ENCODE results near the gene BMPER.

Gene BMPER

GRCh38 chr7:34104115-34104514 lies 198.8 kb downstream of the BMPER start:
- no peak for DNase-seq

GRCh38 chr7:34104992-34105391 lies 199.7 kb downstream of the BMPER start:
- DNase-seq, result no peak

- DNase-seq, result no peak
These were observed 201.9 kb downstream of the BMPER start for GRCh38 chr7:34107276-34107675.

- DNase-seq, result no peak
These were observed 202.8 kb downstream of the BMPER start for GRCh38 chr7:34108165-34108564.

- no peak for DNase-seq
These were observed 204.8 kb downstream of the BMPER start for GRCh38 chr7:34109936-34110780.

- DNase-seq, result no peak
These were observed 205.7 kb downstream of the BMPER start for GRCh38 chr7:34111031-34111430.

- DNase-seq, result no peak
These were observed 210.2 kb downstream of the BMPER start for GRCh38 chr7:34115503-34115902.

- no peak for DNase-seq
These were observed 212.2 kb downstream of the BMPER start for GRCh38 chr7:34117573-34117972.

- DNase-seq, result no peak
These were observed 216.0 kb downstream of the BMPER start for GRCh38 chr7:34121366-34121765.

- peak; percentile 10 for DNase-seq
These were observed 218.0 kb downstream of the BMPER start for GRCh38 chr7:34123316-34123715.

GRCh38 chr7:34124765-34125164 lies 219.4 kb downstream of the BMPER start:
- no peak for DNase-seq

GRCh38 chr7:34128762-34129161 lies 223.4 kb downstream of the BMPER start:
- no peak for DNase-seq

- DNase-seq, result no peak
These were observed 225.4 kb downstream of the BMPER start for GRCh38 chr7:34130558-34131295.

GRCh38 chr7:34131371-34131770 lies 226.0 kb downstream of the BMPER start:
- DNase-seq, result no peak

GRCh38 chr7:34133356-34133982 lies 228.1 kb downstream of the BMPER start:
- no peak for DNase-seq

- peak; percentile 6 for DNase-seq
These were observed 228.8 kb downstream of the BMPER start for GRCh38 chr7:34133983-34134782.

GRCh38 chr7:34135924-34136323 lies 230.6 kb downstream of the BMPER start:
- DNase-seq, result no peak

- no peak for DNase-seq
These were observed 231.4 kb downstream of the BMPER start for GRCh38 chr7:34136698-34137097.

GRCh38 chr7:34137176-34137575 lies 231.8 kb downstream of the BMPER start:
- DNase-seq, result no peak

GRCh38 chr7:34138483-34138882 lies 233.1 kb downstream of the BMPER start:
- DNase-seq, result no peak

- no peak for DNase-seq
These were observed 233.7 kb downstream of the BMPER start for GRCh38 chr7:34139086-34139485.

- no peak for DNase-seq
These were observed 234.7 kb downstream of the BMPER start for GRCh38 chr7:34140066-34140465.

- DNase-seq, result no peak
These were observed 238.1 kb downstream of the BMPER start for GRCh38 chr7:34143402-34143801.
